HepG2 (cell line): Measurements from ENCODE around the gene PRDM7. TPM values are rescaled to one million over a fixed set of nuclear protein-coding genes. Genes with fewer than 3 reads are reported as not detected.

Experiments
- AGO2 ChIP-seq: fragments of 200-400 bp; formaldehyde crosslinking; optimal IDR thresholded peaks from 2 replicates; pipeline ENCODE3; 2017; ENCODE audit warnings: mild to moderate bottlenecking, low read depth, low read length, moderate library complexity
- DZIP1 ChIP-seq: sonication (generic); formaldehyde crosslinking; IDR thresholded peaks from 2 replicates; pipeline ENCODE4 v1.5.0; 2020; ENCODE audit warnings: mild to moderate bottlenecking, missing genetic modification reagents
- HIVEP1 ChIP-seq: sonication (generic); formaldehyde crosslinking; IDR thresholded peaks from 2 replicates; pipeline ENCODE4 v1.4.0; 2020; ENCODE audit warnings: mild to moderate bottlenecking, missing genetic modification reagents
- MEIS2 ChIP-seq: sonication (generic); formaldehyde crosslinking; IDR thresholded peaks from 2 replicates; pipeline ENCODE4 v1.9.0; 2021; ENCODE audit warnings: mild to moderate bottlenecking, missing genetic modification reagents
- MXI1 ChIP-seq: IDR thresholded peaks from 3 replicates; pipeline ENCODE4 v1.6.1; 2012; ENCODE audit warnings: low read depth, low read length, inconsistent platforms, borderline replicate concordance
- PBX2 ChIP-seq: IDR thresholded peaks from 2 replicates; pipeline ENCODE4 v1.6.1; 2016; ENCODE audit warnings: control low read depth
- RCOR2 ChIP-seq: IDR thresholded peaks from 2 replicates; pipeline ENCODE4 v1.6.1; 2016; ENCODE audit warnings: missing biosample characterization, missing genetic modification reagents
- SAP130 ChIP-seq: IDR thresholded peaks from 2 replicates; pipeline ENCODE4 v1.6.1; 2016; ENCODE audit warnings: low read depth
- TFDP1 ChIP-seq: IDR thresholded peaks from 2 replicates; pipeline ENCODE4 v1.6.1; 2016; ENCODE audit warnings: missing compliant biosample characterization, missing genetic modification reagents, borderline replicate concordance
- UBTF ChIP-seq: sonication (generic); formaldehyde crosslinking; IDR thresholded peaks from 2 replicates; pipeline ENCODE4 v1.4.0; 2020; ENCODE audit warnings: mild to moderate bottlenecking, missing genetic modification reagents
- ZNF367 ChIP-seq: sonication (generic); formaldehyde crosslinking; IDR thresholded peaks from 2 replicates; pipeline ENCODE4 v1.4.0; 2020; ENCODE audit warnings: missing genetic modification reagents, borderline replicate concordance
- ZNF460 ChIP-seq: sonication (generic); formaldehyde crosslinking; IDR thresholded peaks from 2 replicates; pipeline ENCODE4 v1.5.1; 2020; ENCODE audit warnings: missing genetic modification reagents, mild to moderate bottlenecking, borderline replicate concordance
- ZNF572 ChIP-seq: sonication (generic); formaldehyde crosslinking; IDR thresholded peaks from 2 replicates; pipeline ENCODE4 v1.5.1; 2020; ENCODE audit warnings: mild to moderate bottlenecking, missing genetic modification reagents
- ZNF724P ChIP-seq: sonication (generic); formaldehyde crosslinking; IDR thresholded peaks from 2 replicates; pipeline ENCODE4 v1.8.0; 2022; ENCODE audit warnings: missing genetic modification reagents, borderline replicate concordance
- ZNF777 ChIP-seq: sonication (generic); formaldehyde crosslinking; IDR thresholded peaks from 2 replicates; pipeline ENCODE4 v1.4.0; 2020; ENCODE audit warnings: missing genetic modification reagents
- polyA plus RNA-seq, 8 experiments: library from polyadenylated mRNA; depleted of rRNA in 3 of 8; stranded (reverse) in 7 of 8; unstranded in 1 of 8; fragments of >200 nt; fragmentation: Illumina TruSeq in 4 of 8; extraction: Trizol in 4 of 8; gene quantifications; 2 replicates each; pipeline versions ENCODE4 v1.2.1 to v1.2.3, GENCODE V29; 2011 to 2016; ENCODE audit warnings: low read depth in 4 of 8, missing spikeins in 1 of 8, mixed read lengths in 1 of 8; ENCODE audit not compliant: insufficient read depth in 1 of 8
- total RNA-seq, 5 experiments: library from RNA; depleted of rRNA; stranded (reverse); fragments of >200 nt; fragmentation: Illumina TruSeq; extraction: Trizol; gene quantifications; 2 replicates each; pipeline ENCODE4 v1.2.3, GENCODE V29; 2016; ENCODE audit warnings: low read depth in 1 of 5
- TF ChIP-seq, protein P1 (sequence below), 2 experiments: sonication (generic) in 1 of 2; formaldehyde crosslinking in 1 of 2; IDR thresholded peaks; 2 replicates each; pipeline versions ENCODE4 v1.5.1 to v1.6.1; 2011 to 2020; ENCODE audit warnings: borderline replicate concordance in 1 of 2, low read depth in 1 of 2, low read length in 1 of 2, mild to moderate bottlenecking in 1 of 2, missing genetic modification reagents in 1 of 2, moderate library complexity in 1 of 2
- TF ChIP-seq, protein P2 (sequence below): sonication (generic); formaldehyde crosslinking; IDR thresholded peaks from 2 replicates; pipeline ENCODE4 v1.5.0; 2020; ENCODE audit warnings: mild to moderate bottlenecking, missing genetic modification reagents, moderate library complexity

PRDM7 gene
- total and polyA plus RNA-seq, 2 of the 13 experiments (the other 11 are each of a cell fraction or from before 2014, with no cell fraction given): not detected

GRCh38 chr16:90019543-90020259 lies 57.4 kb downstream of the PRDM7 start (continued):
- TF ChIP-seq DZIP1 (CRISPR knock-in tag): no peak
- TF ChIP-seq ZNF572 (CRISPR knock-in tag): no peak
- TF ChIP-seq ZNF460 (CRISPR knock-in tag): no peak
- peak; percentile 22; the same call in 1 of the 3 replicates for TF ChIP-seq MXI1
- TF ChIP-seq, protein P1, sequence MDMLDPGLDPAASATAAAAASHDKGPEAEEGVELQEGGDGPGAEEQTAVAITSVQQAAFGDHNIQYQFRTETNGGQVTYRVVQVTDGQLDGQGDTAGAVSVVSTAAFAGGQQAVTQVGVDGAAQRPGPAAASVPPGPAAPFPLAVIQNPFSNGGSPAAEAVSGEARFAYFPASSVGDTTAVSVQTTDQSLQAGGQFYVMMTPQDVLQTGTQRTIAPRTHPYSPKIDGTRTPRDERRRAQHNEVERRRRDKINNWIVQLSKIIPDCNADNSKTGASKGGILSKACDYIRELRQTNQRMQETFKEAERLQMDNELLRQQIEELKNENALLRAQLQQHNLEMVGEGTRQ (IDR thresholded peaks at IDR 0.05; ENCODE audit: low read depth, low read length): no peak
- TF ChIP-seq, protein P1 (CRISPR knock-in tag; IDR thresholded peaks at IDR 0.05; ENCODE audit: borderline replicate concordance): no peak
- no peak for TF ChIP-seq ZNF367
- no peak for TF ChIP-seq PBX2 (CRISPR knock-in tag)
- peak; percentile 4 for TF ChIP-seq UBTF
- TF ChIP-seq ZNF777: peak; percentile 74; the same call in 1 of the 2 replicates
- peak; percentile 31; the same call in 1 of the 2 replicates for TF ChIP-seq TFDP1
- TF ChIP-seq ZNF724P (CRISPR knock-in tag): no peak
- TF ChIP-seq HIVEP1: no peak
- TF ChIP-seq RCOR2 (CRISPR knock-in tag): no peak
- peak; percentile 17 for TF ChIP-seq SAP130 (CRISPR knock-in tag)
- TF ChIP-seq MEIS2 (CRISPR knock-in tag): no peak
- TF ChIP-seq, protein P2, sequence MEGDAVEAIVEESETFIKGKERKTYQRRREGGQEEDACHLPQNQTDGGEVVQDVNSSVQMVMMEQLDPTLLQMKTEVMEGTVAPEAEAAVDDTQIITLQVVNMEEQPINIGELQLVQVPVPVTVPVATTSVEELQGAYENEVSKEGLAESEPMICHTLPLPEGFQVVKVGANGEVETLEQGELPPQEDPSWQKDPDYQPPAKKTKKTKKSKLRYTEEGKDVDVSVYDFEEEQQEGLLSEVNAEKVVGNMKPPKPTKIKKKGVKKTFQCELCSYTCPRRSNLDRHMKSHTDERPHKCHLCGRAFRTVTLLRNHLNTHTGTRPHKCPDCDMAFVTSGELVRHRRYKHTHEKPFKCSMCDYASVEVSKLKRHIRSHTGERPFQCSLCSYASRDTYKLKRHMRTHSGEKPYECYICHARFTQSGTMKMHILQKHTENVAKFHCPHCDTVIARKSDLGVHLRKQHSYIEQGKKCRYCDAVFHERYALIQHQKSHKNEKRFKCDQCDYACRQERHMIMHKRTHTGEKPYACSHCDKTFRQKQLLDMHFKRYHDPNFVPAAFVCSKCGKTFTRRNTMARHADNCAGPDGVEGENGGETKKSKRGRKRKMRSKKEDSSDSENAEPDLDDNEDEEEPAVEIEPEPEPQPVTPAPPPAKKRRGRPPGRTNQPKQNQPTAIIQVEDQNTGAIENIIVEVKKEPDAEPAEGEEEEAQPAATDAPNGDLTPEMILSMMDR (CRISPR knock-in tag): peak; percentile 47; the same call in 1 of the 2 replicates
- TF ChIP-seq AGO2: no peak
